ENCODE results near the gene TMEM244. TPM values are rescaled to one million over a fixed set of nuclear protein-coding genes. Genes with fewer than 3 reads are reported as not detected.
"Not testable (repeated sequence)": the region's sequence is repeated elsewhere in the genome, so short reads cannot be mapped to it uniquely, and the experiment has no call there.

Gene TMEM244
- total RNA-seq, 2 donors from 2014 or later = not detected

DNA sequence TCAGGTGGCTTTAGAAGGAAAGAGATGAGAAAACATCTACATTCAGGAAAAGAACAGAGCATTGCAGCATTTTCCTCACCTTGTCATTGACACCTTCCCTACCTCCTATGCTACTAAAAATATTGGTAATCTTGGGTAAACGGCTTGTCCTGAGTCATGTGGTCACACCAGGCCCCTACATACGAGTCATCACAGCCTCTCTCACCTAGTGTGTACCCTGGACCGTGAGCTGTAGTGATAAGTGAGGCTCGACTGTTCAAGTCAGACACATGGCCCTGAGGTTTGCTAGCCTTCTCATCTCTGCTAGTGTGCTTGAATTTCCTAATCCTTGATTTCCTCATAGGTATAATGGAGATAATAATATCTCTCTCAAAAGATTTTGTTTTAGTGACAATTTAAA lies 29.6 kb upstream of the TMEM244 start:
- H3K36me3 ChIP-seq = no peaks in the 10 kb centered on the region
- no peaks in the 10 kb centered on the region for H3K4me1 ChIP-seq (replicated peaks)
- no peak overlapping the region for H3K4me3 ChIP-seq
- no peak for DNase-seq (ENCODE audit: low spot score)
- TF ChIP-seq POLR2AphosphoS5 (IDR thresholded peaks at IDR 0.05) = no peak
- TF ChIP-seq, protein P1, sequence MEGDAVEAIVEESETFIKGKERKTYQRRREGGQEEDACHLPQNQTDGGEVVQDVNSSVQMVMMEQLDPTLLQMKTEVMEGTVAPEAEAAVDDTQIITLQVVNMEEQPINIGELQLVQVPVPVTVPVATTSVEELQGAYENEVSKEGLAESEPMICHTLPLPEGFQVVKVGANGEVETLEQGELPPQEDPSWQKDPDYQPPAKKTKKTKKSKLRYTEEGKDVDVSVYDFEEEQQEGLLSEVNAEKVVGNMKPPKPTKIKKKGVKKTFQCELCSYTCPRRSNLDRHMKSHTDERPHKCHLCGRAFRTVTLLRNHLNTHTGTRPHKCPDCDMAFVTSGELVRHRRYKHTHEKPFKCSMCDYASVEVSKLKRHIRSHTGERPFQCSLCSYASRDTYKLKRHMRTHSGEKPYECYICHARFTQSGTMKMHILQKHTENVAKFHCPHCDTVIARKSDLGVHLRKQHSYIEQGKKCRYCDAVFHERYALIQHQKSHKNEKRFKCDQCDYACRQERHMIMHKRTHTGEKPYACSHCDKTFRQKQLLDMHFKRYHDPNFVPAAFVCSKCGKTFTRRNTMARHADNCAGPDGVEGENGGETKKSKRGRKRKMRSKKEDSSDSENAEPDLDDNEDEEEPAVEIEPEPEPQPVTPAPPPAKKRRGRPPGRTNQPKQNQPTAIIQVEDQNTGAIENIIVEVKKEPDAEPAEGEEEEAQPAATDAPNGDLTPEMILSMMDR (IDR thresholded peaks at IDR 0.05) = no peak
- TF ChIP-seq POLR2A (IDR thresholded peaks at IDR 0.05) = no peak
- intact Hi-C loops (cut with DNase I) = no loop called here
- H3K27ac ChIP-seq = no peak overlapping the region
- WGBS = 69% methylated on average over 4 of the region's 4 CpGs
- no peaks in the 10 kb centered on the region for H3K27me3 ChIP-seq (replicated peaks; ENCODE audit: insufficient read depth)
- H3K9me3 ChIP-seq = no peaks in the 10 kb centered on the region

DNA sequence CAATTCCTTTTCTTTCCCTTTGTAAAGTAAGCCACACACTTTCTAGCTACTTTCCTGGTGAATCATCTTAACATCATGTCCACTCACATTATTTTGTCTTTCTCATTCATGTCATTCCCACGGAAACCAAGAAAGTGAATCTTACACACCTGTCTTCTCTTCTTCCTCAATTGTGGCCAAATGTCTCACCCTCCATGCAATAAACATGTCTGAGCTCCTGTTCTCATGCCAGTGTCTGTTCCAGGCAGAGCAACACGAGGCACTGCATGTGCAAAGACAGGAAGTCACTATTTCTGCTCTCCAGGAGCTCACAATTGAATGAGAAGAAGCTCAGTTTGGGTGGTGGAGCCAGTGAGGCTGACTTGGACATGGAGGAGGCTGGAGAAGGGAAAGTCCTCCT lies 29.0 kb upstream of the TMEM244 start:
- no peaks in the 10 kb centered on the region for H3K9me3 ChIP-seq
- no peaks in the 10 kb centered on the region for H3K36me3 ChIP-seq
- intact Hi-C loops (cut with DNase I) = no loop called here
- H3K4me1 ChIP-seq (replicated peaks) = no peaks in the 10 kb centered on the region
- H3K4me3 ChIP-seq = no peak overlapping the region
- no peak overlapping the region for H3K27ac ChIP-seq
- 49% methylated on average over 2 of the region's 2 CpGs for WGBS
- no peak for TF ChIP-seq POLR2AphosphoS5 (IDR thresholded peaks at IDR 0.05)
- H3K27me3 ChIP-seq (replicated peaks; ENCODE audit: insufficient read depth) = no peaks in the 10 kb centered on the region
- no peak for DNase-seq (ENCODE audit: low spot score)

DNA sequence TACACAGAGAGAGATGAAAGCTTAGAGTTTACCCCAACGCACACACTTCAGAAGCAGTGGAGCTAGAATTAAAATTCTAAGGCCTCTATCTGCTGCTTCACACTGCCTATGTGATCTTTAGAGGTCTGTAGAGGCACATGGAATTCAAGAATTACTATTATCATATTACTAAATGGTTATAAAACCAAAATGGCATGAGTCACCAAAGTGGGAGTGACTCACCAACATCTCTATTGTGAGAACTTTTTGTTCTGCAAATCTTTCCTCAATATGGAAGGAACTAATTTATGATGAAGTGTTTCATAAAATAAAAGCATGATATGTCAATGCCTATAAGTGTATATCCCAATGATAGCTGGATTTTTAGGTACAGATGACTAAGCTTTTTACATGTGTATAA lies 28.5 kb upstream of the TMEM244 start:
- 94% methylated on average over 1 of the region's 1 CpG for WGBS
- H3K4me3 ChIP-seq = no peak overlapping the region
- H3K9me3 ChIP-seq = no peaks in the 10 kb centered on the region
- intact Hi-C loops (cut with DNase I) = no loop called here
- TF ChIP-seq POLR2A (IDR thresholded peaks at IDR 0.05) (no peak), POLR2AphosphoS5 (IDR thresholded peaks at IDR 0.05) (no peak)
- TF ChIP-seq, protein P1 (IDR thresholded peaks at IDR 0.05) = no peak
- no peak overlapping the region for H3K27ac ChIP-seq
- no peak for DNase-seq (ENCODE audit: low spot score)
- H3K4me1 ChIP-seq (replicated peaks) = no peaks in the 10 kb centered on the region
- H3K27me3 ChIP-seq (replicated peaks; ENCODE audit: insufficient read depth) = no peaks in the 10 kb centered on the region
- no peaks in the 10 kb centered on the region for H3K36me3 ChIP-seq

DNA sequence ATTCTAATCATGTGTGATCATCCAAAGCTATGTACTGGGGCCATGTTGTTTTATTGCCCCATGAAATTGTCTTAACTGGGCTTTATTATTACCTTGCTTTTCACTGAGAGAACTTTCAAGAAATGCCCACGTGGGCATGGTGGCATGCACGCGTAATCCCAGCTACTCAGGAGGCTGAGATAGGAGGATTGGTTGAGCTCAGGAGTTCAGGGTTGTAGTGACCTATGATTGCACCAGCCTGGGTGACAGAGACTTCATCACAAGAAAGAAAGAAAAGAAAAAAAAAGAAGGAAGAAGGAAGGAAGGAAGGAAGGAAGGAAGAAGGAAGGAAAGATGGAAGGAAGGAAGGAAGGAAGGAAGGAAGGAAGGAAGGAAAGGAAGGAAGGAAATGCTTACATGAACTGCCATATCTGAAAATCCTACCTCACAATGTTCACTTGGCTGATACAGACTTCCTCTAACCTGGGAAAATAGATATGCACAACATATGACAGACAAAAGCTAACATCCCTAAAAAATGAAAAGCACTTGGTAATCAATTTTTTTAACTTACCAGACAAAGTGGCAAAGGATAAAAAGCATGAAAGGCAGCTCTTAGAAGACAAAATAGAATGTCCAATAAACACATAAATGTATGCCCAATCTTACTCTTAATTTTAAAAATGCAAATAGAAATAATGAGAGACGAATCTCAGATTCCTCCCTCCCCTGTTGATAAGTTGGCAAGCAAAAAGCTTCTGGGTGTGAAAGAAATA lies 25.5 kb upstream of the TMEM244 start:
- intact Hi-C loops (cut with DNase I) = no loop called here
- no peaks in the 10 kb centered on the region for H3K4me1 ChIP-seq (replicated peaks)
- H3K36me3 ChIP-seq = no peaks in the 10 kb centered on the region
- no peak for DNase-seq (ENCODE audit: low spot score)
- no peak overlapping the region for H3K4me3 ChIP-seq
- no peak overlapping the region for H3K27ac ChIP-seq
- no peaks in the 10 kb centered on the region for H3K9me3 ChIP-seq
- TF ChIP-seq POLR2A (IDR thresholded peaks at IDR 0.05) = no peak
- TF ChIP-seq, protein P1 (IDR thresholded peaks at IDR 0.05) = no peak
- TF ChIP-seq POLR2AphosphoS5 (IDR thresholded peaks at IDR 0.05) = no peak
- no peaks in the 10 kb centered on the region for H3K27me3 ChIP-seq (replicated peaks; ENCODE audit: insufficient read depth)
- WGBS = 49% methylated on average over 4 of the region's 4 CpGs

DNA sequence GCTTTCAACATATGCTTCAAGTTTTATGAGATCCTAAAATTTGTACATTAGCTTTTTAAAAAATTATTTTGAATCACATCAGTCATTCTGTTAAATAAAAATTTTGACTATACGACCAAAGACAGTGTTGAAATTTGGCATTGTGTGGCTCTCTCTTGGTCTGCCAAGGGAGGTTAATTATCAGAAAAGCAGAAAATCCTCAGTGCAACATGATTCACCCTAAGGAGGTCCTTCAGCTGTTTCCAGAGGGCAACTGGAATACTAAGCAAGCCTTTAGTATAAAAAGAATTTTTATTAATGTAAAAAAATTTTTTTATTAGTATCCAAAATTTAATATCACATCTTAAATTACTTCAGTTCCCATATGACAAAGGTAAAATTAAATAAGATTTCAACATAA lies 23.1 kb upstream of the TMEM244 start:
- Histone ChIP-seq H3K36me3 (no peaks in the 10 kb centered on the region), H3K9me3 (no peaks in the 10 kb centered on the region), H3K27ac (no peak overlapping the region), H3K4me3 (no peak overlapping the region), H3K4me1 (replicated peaks) (no peaks in the 10 kb centered on the region), H3K27me3 (replicated peaks; ENCODE audit: insufficient read depth) (no peaks in the 10 kb centered on the region)
- intact Hi-C loops (cut with DNase I) = no loop called here
- DNase-seq (ENCODE audit: low spot score) = no peak
- 67% methylated on average over 1 of the region's 1 CpG for WGBS
- no peak for TF ChIP-seq POLR2AphosphoS5 (IDR thresholded peaks at IDR 0.05)

DNA sequence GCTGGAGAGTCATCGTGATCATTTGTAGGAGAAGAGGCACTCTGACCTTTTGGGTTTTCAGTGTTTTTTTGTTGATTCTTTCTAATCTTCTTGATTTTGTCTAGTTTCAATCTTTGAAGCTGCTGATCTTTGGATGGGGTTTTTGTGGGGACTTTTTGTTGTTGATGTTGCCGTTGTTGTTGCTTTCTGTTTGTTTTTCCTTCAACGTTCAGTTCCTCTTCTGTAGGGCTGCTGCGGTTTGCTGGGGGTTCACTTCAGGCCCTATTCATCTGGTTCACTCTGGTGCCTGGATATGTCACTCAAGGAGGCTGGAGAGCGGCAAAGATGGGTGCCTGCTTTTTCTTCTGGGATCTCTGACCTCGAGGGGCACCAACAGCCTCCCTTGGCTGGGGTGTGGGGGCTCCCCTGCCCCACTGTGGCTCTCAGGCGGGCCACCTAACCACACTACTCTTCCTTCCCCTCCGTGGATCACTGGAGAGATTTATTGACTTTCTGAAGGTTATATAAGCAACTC lies 21.5 kb upstream of the TMEM244 start:
- no peak for DNase-seq (ENCODE audit: low spot score)
- no peaks in the 10 kb centered on the region for H3K27me3 ChIP-seq (replicated peaks; ENCODE audit: insufficient read depth)
- H3K9me3 ChIP-seq = no peaks in the 10 kb centered on the region
- H3K27ac ChIP-seq = no peak overlapping the region
- WGBS = 72% methylated on average over 8 of the region's 8 CpGs
- no peak for TF ChIP-seq POLR2AphosphoS5 (IDR thresholded peaks at IDR 0.05)
- TF ChIP-seq, protein P1 (IDR thresholded peaks at IDR 0.05) = no peak
- no peak for TF ChIP-seq POLR2A (IDR thresholded peaks at IDR 0.05)
- intact Hi-C loops (cut with DNase I) = no loop called here
- no peaks in the 10 kb centered on the region for H3K4me1 ChIP-seq (replicated peaks)
- H3K36me3 ChIP-seq = no peaks in the 10 kb centered on the region
- no peak overlapping the region for H3K4me3 ChIP-seq

DNA sequence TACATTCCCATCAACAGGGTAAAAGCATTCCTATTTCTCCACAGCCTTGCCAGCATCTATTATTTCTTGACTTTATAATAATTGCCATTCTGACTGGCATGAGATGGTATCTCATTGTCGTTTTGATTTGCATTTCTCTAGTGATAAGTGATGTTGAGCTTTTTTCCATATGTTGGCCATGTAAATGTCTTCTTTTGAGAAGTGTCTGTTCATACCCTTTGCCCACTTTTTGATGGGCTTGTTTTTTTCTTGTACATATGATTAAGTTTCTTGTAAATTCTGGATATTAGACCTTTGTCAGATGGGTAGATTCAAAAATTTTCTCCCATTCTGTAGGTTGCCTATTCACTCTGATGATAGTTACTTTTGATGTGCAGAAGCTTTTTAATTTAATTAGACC lies 16.8 kb upstream of the TMEM244 start:
- H3K27ac ChIP-seq; H3K27me3 ChIP-seq (replicated peaks; ENCODE audit: insufficient read depth); H3K36me3 ChIP-seq; H3K4me3 ChIP-seq; intact Hi-C loops (cut with DNase I); H3K9me3 ChIP-seq; DNase-seq (ENCODE audit: low spot score); H3K4me1 ChIP-seq (replicated peaks): not testable (repeated sequence)
- WGBS = 95% methylated on average over 1 of the region's 1 CpG

All from prostate gland (tissue), 2 donors.